H1 (cell line): ENCODE results near the gene MACROD2. TPM values are rescaled to one million over a fixed set of nuclear protein-coding genes. Genes with fewer than 3 reads are reported as not detected.

Experiments used
- CTCF ChIA-PET: fragments of 300-600 bp; sonication (Branson Sonifier 250); formaldehyde crosslinking; loops from one replicate; lab custom pipeline; 2021; ENCODE audit not compliant: partially characterized antibody; lab: Charles Lee
- POLR2A ChIA-PET: fragments of 300-600 bp; sonication (Branson Sonifier 250); formaldehyde crosslinking; loops from one replicate; lab custom pipeline; 2021; ENCODE audit warnings: inconsistent platforms; ENCODE audit not compliant: partially characterized antibody; lab: Charles Lee
- DNase-seq, 2 experiments: peaks; one replicate each; pipeline versions ENCODE4 v3.0.0 to v3.0.0-alpha.2; 2010 to 2022; ENCODE audit warnings: low spot score in 2 of 2, low read depth in 1 of 2, mixed read lengths in 1 of 2
- FAIRE-seq: peaks from 2 replicates; lab custom pipeline; 2011; peaks lifted over from hg19 to GRCh38; lab: Jason Lieb, UNC
- H2AFZ ChIP-seq: 2 replicates; pipeline ENCODE4 v1.8.1; 2012; ENCODE audit warnings: low read length, inconsistent platforms
- H2AK5ac ChIP-seq: 2 replicates; pipeline ENCODE4 v1.6.1; 2013; ENCODE audit warnings: low read depth, low read length
- H2BK120ac ChIP-seq: replicated peaks from 2 replicates; pipeline ENCODE3; 2013; ENCODE audit warnings: low read depth, low read length, inconsistent platforms
- H2BK12ac ChIP-seq: 2 replicates; pipeline ENCODE4 v1.6.1; 2013; ENCODE audit warnings: low read depth, low read length
- H2BK15ac ChIP-seq: 2 replicates; pipeline ENCODE4 v1.6.1; 2013; ENCODE audit warnings: low read length
- H2BK20ac ChIP-seq: 2 replicates; pipeline ENCODE4 v1.6.1; 2013; ENCODE audit warnings: low read length
- H2BK5ac ChIP-seq: 2 replicates; pipeline ENCODE4 v1.6.1; 2013; ENCODE audit warnings: low read depth, low read length
- H3K14ac ChIP-seq: 2 replicates; pipeline ENCODE4 v1.6.1; 2013; ENCODE audit warnings: inconsistent platforms; ENCODE audit not compliant: insufficient read length
- H3K18ac ChIP-seq: 2 replicates; pipeline ENCODE4 v1.6.1; 2013; ENCODE audit warnings: low read length; ENCODE audit errors: extremely low read depth
- H3K23ac ChIP-seq: 2 replicates; pipeline ENCODE4 v1.6.1; 2013; ENCODE audit warnings: inconsistent platforms; ENCODE audit not compliant: insufficient read length
- H3K23me2 ChIP-seq: 2 replicates; pipeline ENCODE4 v1.6.1; 2013; ENCODE audit warnings: low read depth, low read length
- H3K27ac ChIP-seq: 2 replicates; pipeline ENCODE4 v1.6.1; 2011; ENCODE audit warnings: low read depth, low read length, inconsistent platforms
- H3K27me3 ChIP-seq, 4 experiments: replicated peaks in 1 of 4; 1 replicate in 1 of 4; 2 replicates in 3 of 4; pipeline versions ENCODE4 v1.6.1 to v1.8.1; 2011 to 2013; ENCODE audit warnings: low read length in 3 of 4, mild to moderate bottlenecking in 3 of 4, inconsistent platforms in 2 of 4, mixed read lengths in 2 of 4, moderate library complexity in 1 of 4; ENCODE audit not compliant: control insufficient read depth in 3 of 4, insufficient read depth in 3 of 4; ENCODE audit errors: extremely low read depth in 1 of 4
- H3K36me3 ChIP-seq, 4 experiments: 2 replicates each; pipeline versions ENCODE4 v1.6.1 to v1.8.1; 2011 to 2013; ENCODE audit warnings: mild to moderate bottlenecking in 4 of 4, low read length in 3 of 4, moderate library complexity in 2 of 4, control low read depth in 1 of 4, inconsistent platforms in 1 of 4; ENCODE audit not compliant: insufficient read depth in 4 of 4, control insufficient read depth in 2 of 4
- H3K4ac ChIP-seq: replicated peaks from 2 replicates; pipeline ENCODE3; 2013; ENCODE audit warnings: low read length, low read depth, mixed read lengths, inconsistent platforms; ENCODE audit not compliant: insufficient read length
- H3K4me1 ChIP-seq, 4 experiments: replicated peaks in 1 of 4; 1 replicate in 1 of 4; 2 replicates in 3 of 4; pipeline versions ENCODE4 v1.6.1 to v1.8.1; 2011 to 2013; ENCODE audit warnings: low read length in 3 of 4, inconsistent platforms in 2 of 4, mixed read lengths in 1 of 4; ENCODE audit not compliant: insufficient read depth in 4 of 4, control insufficient read depth in 3 of 4
- H3K4me2 ChIP-seq, 2 experiments: 2 replicates each; pipeline versions ENCODE4 v1.6.1 to v1.8.1; 2011 to 2013; ENCODE audit warnings: low read depth in 2 of 2, low read length in 2 of 2, control low read depth in 1 of 2, inconsistent platforms in 1 of 2, mild to moderate bottlenecking in 1 of 2; ENCODE audit not compliant: insufficient read depth in 1 of 2
- H3K4me3 ChIP-seq, 4 experiments: fragments of 200-600, 300-600 bp in 1 of 4; sonication (generic), shearing (Covaris generic), sonication (Bioruptor Twin) in 1 of 4; 2 replicates each; pipeline versions ENCODE4 v1.5.1 to v1.8.1; 2011 to 2016; ENCODE audit warnings: low read length in 4 of 4, low read depth in 3 of 4, control low read depth in 2 of 4, inconsistent platforms in 2 of 4, mild to moderate bottlenecking in 2 of 4, mixed read lengths in 1 of 4, moderate library complexity in 1 of 4; ENCODE audit not compliant: insufficient read depth in 2 of 4; ENCODE audit errors: extremely low read depth in 1 of 4
- H3K56ac ChIP-seq: replicated peaks from 2 replicates; pipeline ENCODE3; 2013; ENCODE audit warnings: low read depth, mild to moderate bottlenecking, mixed read lengths, low read length, inconsistent platforms; ENCODE audit not compliant: insufficient read length
- H3K79me1 ChIP-seq: 2 replicates; pipeline ENCODE4 v1.6.1; 2013; ENCODE audit warnings: low read depth, low read length, control low read depth
- H3K79me2 ChIP-seq, 2 experiments: 2 replicates each; pipeline versions ENCODE4 v1.6.1 to v1.8.1; 2012 to 2013; ENCODE audit warnings: low read length in 2 of 2, mild to moderate bottlenecking in 2 of 2, inconsistent platforms in 1 of 2; ENCODE audit not compliant: insufficient read depth in 2 of 2, control insufficient read depth in 1 of 2
- H3K9ac ChIP-seq, 4 experiments: replicated peaks in 1 of 4; 1 replicate in 1 of 4; 2 replicates in 3 of 4; pipeline versions ENCODE4 v1.6.1 to v1.8.1; 2011 to 2013; ENCODE audit warnings: low read depth in 3 of 4, low read length in 3 of 4, control low read depth in 2 of 4, mild to moderate bottlenecking in 2 of 4, moderate library complexity in 2 of 4, inconsistent platforms in 1 of 4; ENCODE audit errors: extremely low read depth in 1 of 4
- H3K9me3 ChIP-seq, 2 experiments: 2 replicates each; pipeline versions ENCODE4 v1.6.1 to v1.8.1; 2012 to 2013; ENCODE audit warnings: mild to moderate bottlenecking in 2 of 2, moderate library complexity in 2 of 2, control low read depth in 1 of 2, inconsistent platforms in 1 of 2, low read depth in 1 of 2, low read length in 1 of 2, mixed read lengths in 1 of 2; ENCODE audit not compliant: insufficient read depth in 2 of 2
- H4K20me1 ChIP-seq, 2 experiments: replicated peaks in 1 of 2; 2 replicates each; pipeline versions ENCODE3 to v1.8.1; 2011 to 2013; ENCODE audit warnings: inconsistent platforms in 2 of 2, low read length in 2 of 2, mild to moderate bottlenecking in 1 of 2; ENCODE audit not compliant: insufficient read depth in 2 of 2, control insufficient read depth in 1 of 2
- H4K5ac ChIP-seq: 2 replicates; pipeline ENCODE4 v1.6.1; 2013; ENCODE audit warnings: low read length, low read depth, mixed read lengths, inconsistent platforms; ENCODE audit not compliant: insufficient read length
- H4K8ac ChIP-seq: 2 replicates; pipeline ENCODE4 v1.8.0; 2013; ENCODE audit warnings: mild to moderate bottlenecking, moderate library complexity, low read length, inconsistent platforms; ENCODE audit not compliant: insufficient read depth; ENCODE audit errors: extremely low read depth
- H4K91ac ChIP-seq: replicated peaks from 2 replicates; pipeline ENCODE3; 2013; ENCODE audit warnings: low read length, mixed read lengths, inconsistent platforms; ENCODE audit not compliant: insufficient read length
- CTCF ChIP-seq, 3 experiments: IDR thresholded peaks; 1 replicate in 2 of 3; 2 replicates in 1 of 3; pipeline versions ENCODE4 v1.5.1 to v1.6.1; 2011; ENCODE audit warnings: low read length in 3 of 3, mild to moderate bottlenecking in 3 of 3, inconsistent platforms in 2 of 3, low read depth in 1 of 3, moderate library complexity in 1 of 3; ENCODE audit not compliant: insufficient read depth in 1 of 3; ENCODE audit errors: control extremely low read depth in 1 of 3
- FOSL1 ChIP-seq: IDR thresholded peaks from 2 replicates; pipeline ENCODE4 v1.6.1; 2011; ENCODE audit warnings: mild to moderate bottlenecking, low read depth, low read length, moderate library complexity; ENCODE audit not compliant: insufficient read depth
- HDAC6 ChIP-seq: IDR thresholded peaks from one replicate; pipeline ENCODE4 v1.7.1; 2012; ENCODE audit warnings: low read depth, mild to moderate bottlenecking, inconsistent platforms, low read length, moderate library complexity
- TAF7 ChIP-seq: optimal IDR thresholded peaks from 2 replicates; pipeline ENCODE3; 2011; ENCODE audit warnings: low read depth, mild to moderate bottlenecking, inconsistent platforms, low read length, moderate library complexity, borderline replicate concordance
- WGBS, 2 experiments: shearing (Covaris generic) in 1 of 2; methylation state at CpG; one replicate each; pipeline versions ENCODE4 v1.1.6 to v1.1.7; 2013 to 2015; ENCODE audit warnings: low lambda C conversion rate in 2 of 2, mixed read lengths in 2 of 2, inconsistent platforms in 1 of 2, low coverage in 1 of 2, missing lambda C conversion rate in 1 of 2; ENCODE audit not compliant: insufficient replicate concordance in 2 of 2, insufficient coverage in 1 of 2, insufficient read length in 1 of 2; ENCODE audit errors: extremely low coverage in 1 of 2, missing lambda C conversion rate in 1 of 2; 5-methylcytosine and 5-hydroxymethylcytosine counted together
- polyA plus RNA-seq, 7 experiments: library from polyadenylated mRNA; depleted of rRNA in 3 of 7; stranded (reverse) in 5 of 7; unstranded in 2 of 7; fragments of >200 nt in 5 of 7; fragments of 200-250 nt in 2 of 7; gene quantifications; 1 replicate in 5 of 7; 2 replicates in 1 of 7; 4 replicates in 1 of 7; pipeline versions ENCODE4 v1.2.1 to v1.2.3, GENCODE V29; 2011 to 2013; ENCODE audit warnings: missing spikeins in 2 of 7, mixed read lengths in 2 of 7
- total RNA-seq: library from RNA; stranded (reverse); fragmentation: NEBNext Ultra II Directional; extraction: Animal tissue kit (Norgen Biotek cat#: 25700); gene quantifications from 2 replicates; pipeline ENCODE4 v1.2.1, GENCODE V29; 2021

The MACROD2 gene
- total and polyA plus RNA-seq, 2 of the 8 experiments (the other 6 are each of a cell fraction or from before 2014, with no cell fraction given), result 0.70 to 3.9 TPM

GRCh38 chr20:14828459-14828858, 833.1 kb downstream of the MACROD2 start:
- Histone ChIP-seq H3K9me3 (no peaks in the 10 kb centered on the region), H4K20me1 (no peaks in the 10 kb centered on the region), H4K8ac (no peak overlapping the region), H3K36me3 (no peaks in the 10 kb centered on the region), H3K18ac (no peak overlapping the region), H3K23me2 (no peaks in the 10 kb centered on the region), H3K4me1 (peaks cover 0 to 3% (median 0%) of the 10 kb centered on the region in 4 experiments; a peak in 1 of 7 replicates), H3K27me3 (no peaks in the 10 kb centered on the region), H3K23ac (no peak overlapping the region), H3K9ac (no peak overlapping the region), H3K56ac (no peak overlapping the region), H2BK5ac (no peak overlapping the region), H3K79me2 (no peaks in the 10 kb centered on the region), H3K14ac (no peak overlapping the region), H2BK120ac (no peak overlapping the region), H3K4me3 (no peak overlapping the region), H3K79me1 (no peaks in the 10 kb centered on the region), H2BK15ac (no peak overlapping the region), H4K91ac (no peak overlapping the region), H3K27ac (no peak overlapping the region), H2BK20ac (no peak overlapping the region), H3K4ac (no peak overlapping the region), H2AK5ac (no peak overlapping the region), H2BK12ac (no peak overlapping the region), H4K5ac (no peak overlapping the region), H3K4me2 (no peak overlapping the region), H2AFZ (no peak overlapping the region)
- CTCF ChIA-PET, result no interaction called here
- DNase-seq (no peak), FAIRE-seq (no peak)
- POLR2A ChIA-PET, result no interaction called here
- TF ChIP-seq CTCF (IDR thresholded peaks at IDR 0.05; ENCODE audit: control extremely low read depth in 1 of 3, insufficient read depth in 1 of 3, low read depth in 1 of 3, low read length in 3 of 3) (no peak), FOSL1 (no peak), TAF7 (no peak), HDAC6 (no peak)
- 89% methylated on average over 1 of the region's 1 CpG; no CpG with 5 or more reads in 1 of the 2 experiments for WGBS, 2 experiments
